ENCODE measurements around the gene STK32A.

Gene STK32A

GRCh38 chr5:147427521-147428401, 192.9 kb downstream of the STK32A start:
- no peak overlapping the region for H3K9ac ChIP-seq (ENCODE audit: low read length in 5 of 5)
- no peaks in the 10 kb centered on the region for H3K27me3 ChIP-seq (ENCODE audit: control insufficient read depth in 5 of 5, insufficient read depth in 4 of 5, low read length in 5 of 5)
- H3K9me3 ChIP-seq (ENCODE audit: control insufficient read depth in 5 of 5, low read length in 5 of 5), result no peaks in the 10 kb centered on the region
- H3K4me3 ChIP-seq (ENCODE audit: low read depth in 1 of 5, low read length in 5 of 5), result no peak overlapping the region
- peaks cover 0 to 13% (median 4%) of the 10 kb centered on the region in 5 donors for H3K4me1 ChIP-seq (ENCODE audit: control insufficient read depth in 5 of 5, insufficient read depth in 5 of 5, low read length in 5 of 5)
- H3K27ac ChIP-seq (ENCODE audit: low read depth, low read length), result no peak overlapping the region
- peaks cover 0 to 8% (median 2%) of the 10 kb centered on the region in 5 donors for H3K36me3 ChIP-seq (ENCODE audit: control insufficient read depth in 5 of 5, insufficient read depth in 5 of 5, low read length in 5 of 5)

- Histone ChIP-seq H3K4me1 (ENCODE audit: control insufficient read depth in 5 of 5, insufficient read depth in 5 of 5, low read length in 5 of 5) (peaks cover 0 to 13% (median 4%) of the 10 kb centered on the region in 5 donors), H3K36me3 (ENCODE audit: control insufficient read depth in 5 of 5, insufficient read depth in 5 of 5, low read length in 5 of 5) (no peaks in the 10 kb centered on the region), H3K27ac (ENCODE audit: low read depth, low read length) (no peak overlapping the region), H3K4me3 (ENCODE audit: low read depth in 1 of 5, low read length in 5 of 5) (no peak overlapping the region), H3K9me3 (ENCODE audit: control insufficient read depth in 5 of 5, low read length in 5 of 5) (no peaks in the 10 kb centered on the region), H3K27me3 (ENCODE audit: control insufficient read depth in 5 of 5, insufficient read depth in 4 of 5, low read length in 5 of 5) (no peaks in the 10 kb centered on the region), H3K9ac (ENCODE audit: low read length in 5 of 5) (no peak overlapping the region)
Observed at GRCh38 chr5:147430628-147431027, 195.8 kb downstream of the STK32A start.

- Histone ChIP-seq H3K4me3 (ENCODE audit: low read depth in 1 of 5, low read length in 5 of 5) (no peak overlapping the region), H3K4me1 (ENCODE audit: control insufficient read depth in 5 of 5, insufficient read depth in 5 of 5, low read length in 5 of 5) (peaks cover 0 to 13% (median 4%) of the 10 kb centered on the region in 5 donors), H3K27me3 (ENCODE audit: control insufficient read depth in 5 of 5, insufficient read depth in 4 of 5, low read length in 5 of 5) (no peaks in the 10 kb centered on the region), H3K36me3 (ENCODE audit: control insufficient read depth in 5 of 5, insufficient read depth in 5 of 5, low read length in 5 of 5) (no peaks in the 10 kb centered on the region), H3K27ac (ENCODE audit: low read depth, low read length) (no peak overlapping the region), H3K9ac (ENCODE audit: low read length in 5 of 5) (no peak overlapping the region), H3K9me3 (ENCODE audit: control insufficient read depth in 5 of 5, low read length in 5 of 5) (no peaks in the 10 kb centered on the region)
Observed at GRCh38 chr5:147431586-147431985, 196.8 kb downstream of the STK32A start.

- Histone ChIP-seq H3K4me1 (ENCODE audit: control insufficient read depth in 5 of 5, insufficient read depth in 5 of 5, low read length in 5 of 5) (peaks cover 0 to 9% (median 4%) of the 10 kb centered on the region in 5 donors), H3K4me3 (ENCODE audit: low read depth in 1 of 5, low read length in 5 of 5) (no peak overlapping the region), H3K27ac (ENCODE audit: low read depth, low read length) (no peak overlapping the region), H3K27me3 (ENCODE audit: control insufficient read depth in 5 of 5, insufficient read depth in 4 of 5, low read length in 5 of 5) (no peaks in the 10 kb centered on the region), H3K36me3 (ENCODE audit: control insufficient read depth in 5 of 5, insufficient read depth in 5 of 5, low read length in 5 of 5) (no peaks in the 10 kb centered on the region), H3K9me3 (ENCODE audit: control insufficient read depth in 5 of 5, low read length in 5 of 5) (no peaks in the 10 kb centered on the region), H3K9ac (ENCODE audit: low read length in 5 of 5) (no peak overlapping the region)
Observed at GRCh38 chr5:147432323-147432722, 197.5 kb downstream of the STK32A start.

GRCh38 chr5:147434049-147434448, 199.2 kb downstream of the STK32A start:
- Histone ChIP-seq H3K9ac (ENCODE audit: low read length in 5 of 5) (no peak overlapping the region), H3K9me3 (ENCODE audit: control insufficient read depth in 5 of 5, low read length in 5 of 5) (no peaks in the 10 kb centered on the region), H3K36me3 (ENCODE audit: control insufficient read depth in 5 of 5, insufficient read depth in 5 of 5, low read length in 5 of 5) (no peaks in the 10 kb centered on the region), H3K27me3 (ENCODE audit: control insufficient read depth in 5 of 5, insufficient read depth in 4 of 5, low read length in 5 of 5) (no peaks in the 10 kb centered on the region), H3K4me3 (ENCODE audit: low read depth in 1 of 5, low read length in 5 of 5) (no peak overlapping the region), H3K27ac (ENCODE audit: low read depth, low read length) (no peak overlapping the region), H3K4me1 (ENCODE audit: control insufficient read depth in 5 of 5, insufficient read depth in 5 of 5, low read length in 5 of 5) (no peaks in the 10 kb centered on the region)

- no peak overlapping the region for H3K9ac ChIP-seq (ENCODE audit: low read length in 5 of 5)
- H3K9me3 ChIP-seq (ENCODE audit: control insufficient read depth in 5 of 5, low read length in 5 of 5), result no peaks in the 10 kb centered on the region
- no peak overlapping the region for H3K27ac ChIP-seq (ENCODE audit: low read depth, low read length)
- no peak overlapping the region for H3K4me3 ChIP-seq (ENCODE audit: low read depth in 1 of 5, low read length in 5 of 5)
- no peaks in the 10 kb centered on the region for H3K27me3 ChIP-seq (ENCODE audit: control insufficient read depth in 5 of 5, insufficient read depth in 4 of 5, low read length in 5 of 5)
- H3K36me3 ChIP-seq (ENCODE audit: control insufficient read depth in 5 of 5, insufficient read depth in 5 of 5, low read length in 5 of 5), result no peaks in the 10 kb centered on the region
- no peaks in the 10 kb centered on the region for H3K4me1 ChIP-seq (ENCODE audit: control insufficient read depth in 5 of 5, insufficient read depth in 5 of 5, low read length in 5 of 5)
Observed at GRCh38 chr5:147436596-147436995, 201.8 kb downstream of the STK32A start.

GRCh38 chr5:147437161-147437596, 202.4 kb downstream of the STK32A start:
- Histone ChIP-seq H3K9ac (ENCODE audit: low read length in 5 of 5) (no peak overlapping the region), H3K4me3 (ENCODE audit: low read depth in 1 of 5, low read length in 5 of 5) (no peak overlapping the region), H3K36me3 (ENCODE audit: control insufficient read depth in 5 of 5, insufficient read depth in 5 of 5, low read length in 5 of 5) (no peaks in the 10 kb centered on the region), H3K27me3 (ENCODE audit: control insufficient read depth in 5 of 5, insufficient read depth in 4 of 5, low read length in 5 of 5) (no peaks in the 10 kb centered on the region), H3K27ac (ENCODE audit: low read depth, low read length) (no peak overlapping the region), H3K9me3 (ENCODE audit: control insufficient read depth in 5 of 5, low read length in 5 of 5) (no peaks in the 10 kb centered on the region), H3K4me1 (ENCODE audit: control insufficient read depth in 5 of 5, insufficient read depth in 5 of 5, low read length in 5 of 5) (peaks cover 0 to 2% (median 0%) of the 10 kb centered on the region in 5 donors)

All from subcutaneous abdominal adipose tissue (tissue), 5 donors.